Measurements from ENCODE around the gene FLYWCH2. TPM values are rescaled to one million over a fixed set of nuclear protein-coding genes. Genes with fewer than 3 reads are reported as not detected.
A peak's percentile ranks its signal among the peaks of the same experiment; 100 is the strongest.

Gene FLYWCH2
- total RNA-seq, 1 donor from 2014 or later, result 24.9 TPM

DNA sequence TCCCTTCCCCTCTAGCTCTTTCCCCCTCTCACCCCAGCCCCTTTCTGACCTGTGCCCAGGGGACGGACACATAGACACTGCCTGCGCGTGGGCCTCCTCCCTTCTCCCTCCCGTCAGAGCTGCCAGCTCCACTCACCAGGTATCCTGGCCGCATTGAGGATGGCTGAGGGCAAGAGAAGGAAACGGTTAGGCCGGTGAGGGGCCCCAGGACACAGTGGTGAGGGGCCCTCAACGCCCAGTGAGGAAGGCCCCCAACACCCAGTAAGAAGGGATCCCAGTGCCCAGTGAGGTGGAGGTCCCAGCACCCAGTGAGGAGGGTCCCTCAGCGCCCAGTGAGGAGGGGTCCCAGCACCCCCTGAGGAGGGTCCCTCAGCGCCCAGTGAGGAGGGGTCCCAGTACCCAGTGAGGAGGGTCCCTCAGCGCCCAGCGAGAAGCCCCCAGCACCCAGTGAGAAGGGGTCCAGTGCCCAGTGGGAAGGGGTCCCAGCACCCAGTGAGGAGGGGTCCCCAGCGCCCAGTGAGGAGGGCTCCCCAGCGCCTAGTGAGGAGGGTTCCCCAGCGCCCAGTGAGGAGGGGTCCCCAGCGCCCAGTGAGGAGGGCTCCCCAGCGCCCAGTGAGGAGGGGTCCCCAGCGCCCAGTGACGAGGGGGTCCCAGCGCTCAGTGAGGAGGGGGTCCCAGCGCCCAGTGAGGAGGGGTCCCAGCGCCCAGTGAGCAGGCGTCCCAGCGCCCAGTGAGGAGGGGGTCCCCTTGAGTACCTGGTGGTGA lies 26.1 kb upstream of the FLYWCH2 start:
- TF ChIP-seq, protein P1, sequence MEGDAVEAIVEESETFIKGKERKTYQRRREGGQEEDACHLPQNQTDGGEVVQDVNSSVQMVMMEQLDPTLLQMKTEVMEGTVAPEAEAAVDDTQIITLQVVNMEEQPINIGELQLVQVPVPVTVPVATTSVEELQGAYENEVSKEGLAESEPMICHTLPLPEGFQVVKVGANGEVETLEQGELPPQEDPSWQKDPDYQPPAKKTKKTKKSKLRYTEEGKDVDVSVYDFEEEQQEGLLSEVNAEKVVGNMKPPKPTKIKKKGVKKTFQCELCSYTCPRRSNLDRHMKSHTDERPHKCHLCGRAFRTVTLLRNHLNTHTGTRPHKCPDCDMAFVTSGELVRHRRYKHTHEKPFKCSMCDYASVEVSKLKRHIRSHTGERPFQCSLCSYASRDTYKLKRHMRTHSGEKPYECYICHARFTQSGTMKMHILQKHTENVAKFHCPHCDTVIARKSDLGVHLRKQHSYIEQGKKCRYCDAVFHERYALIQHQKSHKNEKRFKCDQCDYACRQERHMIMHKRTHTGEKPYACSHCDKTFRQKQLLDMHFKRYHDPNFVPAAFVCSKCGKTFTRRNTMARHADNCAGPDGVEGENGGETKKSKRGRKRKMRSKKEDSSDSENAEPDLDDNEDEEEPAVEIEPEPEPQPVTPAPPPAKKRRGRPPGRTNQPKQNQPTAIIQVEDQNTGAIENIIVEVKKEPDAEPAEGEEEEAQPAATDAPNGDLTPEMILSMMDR (IDR thresholded peaks at IDR 0.05; ENCODE audit: unreplicated experiment), result no peak
- peaks cover 8% of the 10 kb centered on the region for H3K9me3 Mint-ChIP-seq (ENCODE audit: unreplicated experiment)
- H3K27ac Mint-ChIP-seq (ENCODE audit: unreplicated experiment), result no peak overlapping the region
- peaks cover 9% of the 10 kb centered on the region for H3K36me3 Mint-ChIP-seq (ENCODE audit: low read depth, unreplicated experiment)
- H3K27me3 Mint-ChIP-seq (ENCODE audit: unreplicated experiment), result peaks cover 8% of the 10 kb centered on the region
- no peak overlapping the region for H3K4me3 Mint-ChIP-seq (ENCODE audit: unreplicated experiment)
- DNase-seq (ENCODE audit: low spot score), result no peak
- peaks cover 2% of the 10 kb centered on the region for H3K4me1 Mint-ChIP-seq (ENCODE audit: unreplicated experiment)

DNA sequence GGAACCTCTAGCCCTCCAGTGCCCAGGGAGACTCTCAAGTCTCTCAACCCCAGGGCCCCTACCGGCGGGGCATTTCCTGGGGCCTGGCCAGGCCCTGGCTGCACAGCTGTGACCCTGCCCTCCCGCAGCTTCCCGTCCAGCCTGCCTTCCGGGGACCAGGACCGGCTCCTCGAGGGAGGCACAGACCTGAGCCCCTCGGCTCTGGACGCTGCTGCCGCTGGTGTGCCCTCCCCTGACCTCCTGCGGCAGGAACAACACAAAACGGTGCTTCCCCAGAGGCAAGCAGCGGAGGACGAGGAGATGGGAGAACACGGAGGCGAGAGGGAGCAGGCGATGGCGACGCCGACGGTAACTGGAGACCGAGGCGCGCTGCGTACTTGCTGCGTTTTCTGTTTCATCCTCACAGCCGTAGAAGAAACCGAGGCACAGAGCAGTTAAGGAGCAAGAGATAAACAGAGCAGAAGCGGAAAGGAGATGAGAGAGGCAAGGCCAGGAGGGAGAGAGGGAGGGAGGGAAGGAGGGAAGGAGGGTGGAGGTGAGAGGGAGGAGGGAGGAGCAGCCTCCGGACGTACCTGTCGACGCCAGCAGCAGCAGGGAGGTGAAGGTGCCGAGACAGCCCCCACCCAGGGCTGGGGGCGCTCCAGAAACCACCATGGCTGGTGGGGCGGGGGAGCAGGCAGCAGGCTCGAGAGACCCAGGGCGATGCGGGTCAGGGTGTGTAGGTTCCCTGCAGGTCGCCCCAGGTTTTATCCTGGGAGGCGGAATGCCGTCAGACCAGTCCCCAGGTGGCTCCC lies 25.4 kb upstream of the FLYWCH2 start, which contains the start of gene PRSS22:
PRSS22 (minus strand) TSS at position 720 of the 794 bp plus-strand sequence; CDS start at position 654, 66 bp downstream.
- DNase-seq (ENCODE audit: low spot score), result no peak
- Mint-ChIP-seq H3K9me3 (ENCODE audit: unreplicated experiment) (peaks cover 8% of the 10 kb centered on the region), H3K4me1 (ENCODE audit: unreplicated experiment) (peaks cover 2% of the 10 kb centered on the region), H3K36me3 (ENCODE audit: low read depth, unreplicated experiment) (peaks cover 9% of the 10 kb centered on the region), H3K27me3 (ENCODE audit: unreplicated experiment) (peaks cover 8% of the 10 kb centered on the region), H3K4me3 (ENCODE audit: unreplicated experiment) (peak within 1 kb of the TSS; percentile 40), H3K27ac (ENCODE audit: unreplicated experiment) (no peak within 1 kb of the TSS)
- TF ChIP-seq, protein P1 (IDR thresholded peaks at IDR 0.05; ENCODE audit: unreplicated experiment), result no peak

DNA sequence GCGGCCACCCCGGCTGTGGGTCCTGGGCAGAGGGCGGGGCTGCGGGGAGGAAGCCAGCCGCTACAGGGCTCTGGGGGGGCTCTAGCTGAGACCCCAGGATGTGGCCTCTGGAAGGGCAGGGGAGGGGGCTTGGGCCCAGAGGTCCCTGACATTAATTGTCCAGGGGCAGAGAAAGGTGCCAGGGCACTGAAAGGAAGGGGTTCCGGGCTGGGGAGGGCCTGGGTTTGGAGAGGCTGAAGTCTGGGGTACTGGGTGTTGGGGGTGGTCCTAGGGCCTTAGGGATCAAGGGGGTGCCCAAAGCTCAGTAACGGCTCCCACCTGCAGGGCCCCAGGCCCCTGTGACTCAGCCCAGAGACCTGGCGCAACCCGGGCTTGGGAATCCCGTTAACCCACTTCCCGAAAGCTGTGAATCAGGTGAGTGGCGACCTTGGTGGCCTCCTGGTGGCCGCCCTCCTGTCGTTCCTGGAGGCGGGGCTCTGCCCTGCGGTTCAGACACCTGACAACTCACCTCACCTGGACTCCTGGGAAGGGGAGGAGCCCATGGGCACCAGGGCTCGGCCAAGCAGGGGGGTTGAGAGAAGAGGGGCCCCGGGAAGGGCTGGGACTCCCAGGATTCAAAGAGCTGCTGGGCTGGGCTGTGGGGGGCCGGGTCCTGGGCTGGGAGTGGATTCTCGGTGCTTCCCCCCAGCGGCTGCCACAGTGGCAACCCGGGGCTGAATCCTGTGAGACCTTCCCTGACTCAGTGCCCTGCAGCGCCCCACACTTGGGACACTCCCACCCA lies 24.6 kb upstream of the FLYWCH2 start:
- DNase-seq (ENCODE audit: low spot score), result no peak
- TF ChIP-seq, protein P1 (IDR thresholded peaks at IDR 0.05; ENCODE audit: unreplicated experiment), result no peak
- Mint-ChIP-seq H3K36me3 (ENCODE audit: low read depth, unreplicated experiment) (peaks cover 9% of the 10 kb centered on the region), H3K27me3 (ENCODE audit: unreplicated experiment) (peaks cover 8% of the 10 kb centered on the region), H3K27ac (ENCODE audit: unreplicated experiment) (no peak overlapping the region), H3K9me3 (ENCODE audit: unreplicated experiment) (peaks cover 8% of the 10 kb centered on the region), H3K4me1 (ENCODE audit: unreplicated experiment) (peaks cover 2% of the 10 kb centered on the region), H3K4me3 (ENCODE audit: unreplicated experiment) (no peak overlapping the region)

DNA sequence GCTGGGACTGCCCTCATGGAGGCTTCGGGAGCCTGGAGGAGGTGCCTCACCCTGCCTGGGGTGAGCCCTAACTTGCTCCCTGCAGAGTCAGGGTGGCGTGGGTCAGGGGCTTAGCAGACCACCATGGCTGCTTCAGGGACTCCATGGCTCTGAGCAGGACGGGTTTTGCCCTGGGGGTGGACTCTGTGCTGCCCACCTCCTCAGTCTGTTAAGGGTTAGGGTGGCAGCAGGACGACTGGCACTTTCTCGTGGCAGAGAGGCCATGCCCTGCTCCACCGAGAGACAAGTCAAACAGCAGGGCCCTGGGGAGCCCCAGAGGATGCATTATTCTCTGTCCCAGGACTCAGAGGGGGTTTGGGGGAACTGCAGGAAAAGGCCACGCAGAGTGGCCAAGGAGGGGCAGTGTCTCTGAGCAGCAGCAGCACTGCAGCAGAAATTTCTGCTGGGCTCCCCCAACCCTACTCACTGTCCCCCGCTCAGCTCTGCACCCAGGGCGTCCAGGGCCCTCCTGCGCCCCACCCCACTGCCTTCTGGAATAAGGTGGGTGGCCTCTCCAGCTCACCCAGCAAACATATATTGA lies 23.2 kb upstream of the FLYWCH2 start:
- DNase-seq (ENCODE audit: low spot score), result no peak
- Mint-ChIP-seq H3K4me3 (ENCODE audit: unreplicated experiment) (no peak overlapping the region), H3K27ac (ENCODE audit: unreplicated experiment) (no peak overlapping the region)

More for the DNA sequence above, 23.2 kb upstream of the FLYWCH2 start:
- no peaks in the 10 kb centered on the region for H3K36me3 Mint-ChIP-seq (ENCODE audit: low read depth, unreplicated experiment)
- H3K4me1 Mint-ChIP-seq (ENCODE audit: unreplicated experiment), result peaks cover 2% of the 10 kb centered on the region
- peaks cover 8% of the 10 kb centered on the region for H3K27me3 Mint-ChIP-seq (ENCODE audit: unreplicated experiment)
- TF ChIP-seq, protein P1 (IDR thresholded peaks at IDR 0.05; ENCODE audit: unreplicated experiment), result no peak
- H3K9me3 Mint-ChIP-seq (ENCODE audit: unreplicated experiment), result no peaks in the 10 kb centered on the region
